Myocyte (in vitro differentiated cells): ENCODE measurements around the gene SVOP. TPM values are rescaled to one million over a fixed set of nuclear protein-coding genes. Genes with fewer than 3 reads are reported as not detected.

Source experiments
- DNase-seq: peaks from one replicate; pipeline ENCODE4 v3.0.0-alpha.2; 2012; ENCODE audit warnings: low read depth
- total RNA-seq: library from RNA; depleted of rRNA; stranded (reverse); fragments of >200 nt; gene quantifications from 2 replicates; pipeline ENCODE4 v1.2.3, GENCODE V29; 2014

SVOP gene
- total RNA-seq, 1 donor from 2014 or later: 0.03 TPM

GRCh38 chr12:108980831-108981618, 39.8 kb downstream of the SVOP start:
- no peak for DNase-seq

- DNase-seq: no peak
Observed at GRCh38 chr12:108977360-108977759, 43.5 kb downstream of the SVOP start.

- DNase-seq: no peak
Observed at GRCh38 chr12:108975024-108975593, 45.8 kb downstream of the SVOP start.

- DNase-seq: no peak
Observed at GRCh38 chr12:108973629-108974152, 47.2 kb downstream of the SVOP start.

- DNase-seq: no peak
Observed at GRCh38 chr12:108972358-108972757, 48.5 kb downstream of the SVOP start.

GRCh38 chr12:108969622-108970021, 51.2 kb downstream of the SVOP start:
- no peak for DNase-seq

- DNase-seq: peak; percentile 31
Observed at GRCh38 chr12:108967869-108968540, 52.9 kb downstream of the SVOP start.

- DNase-seq: peak; percentile 91
Observed at GRCh38 chr12:108966378-108967151, 54.3 kb downstream of the SVOP start.

GRCh38 chr12:108965886-108966285, 55.0 kb downstream of the SVOP start:
- peak; percentile 43 for DNase-seq

GRCh38 chr12:108964371-108965352, 56.2 kb downstream of the SVOP start:
- peak; percentile 64 for DNase-seq

- no peak for DNase-seq
Observed at GRCh38 chr12:108962256-108962655, 58.6 kb downstream of the SVOP start.

- DNase-seq: no peak
Observed at GRCh38 chr12:108959748-108960655, 60.9 kb downstream of the SVOP start.

- peak; percentile 83 for DNase-seq
Observed at GRCh38 chr12:108955225-108955835, 65.5 kb downstream of the SVOP start.

GRCh38 chr12:108950991-108951739, 69.7 kb downstream of the SVOP start:
- DNase-seq: peak; percentile 67

GRCh38 chr12:108949976-108950375, 70.9 kb downstream of the SVOP start:
- DNase-seq: no peak

- DNase-seq: no peak
Observed at GRCh38 chr12:108948367-108948766, 72.5 kb downstream of the SVOP start.

GRCh38 chr12:108947097-108947496, 73.8 kb downstream of the SVOP start:
- DNase-seq: no peak

GRCh38 chr12:108940138-108940537, 80.7 kb downstream of the SVOP start:
- DNase-seq: no peak
